Measurements from ENCODE around the gene S1PR5. TPM values are rescaled to one million over a fixed set of nuclear protein-coding genes. Genes with fewer than 3 reads are reported as not detected.

Gene S1PR5
- total RNA-seq, 2 donors from 2014 or later: 1.2 to 5.1 TPM

DNA sequence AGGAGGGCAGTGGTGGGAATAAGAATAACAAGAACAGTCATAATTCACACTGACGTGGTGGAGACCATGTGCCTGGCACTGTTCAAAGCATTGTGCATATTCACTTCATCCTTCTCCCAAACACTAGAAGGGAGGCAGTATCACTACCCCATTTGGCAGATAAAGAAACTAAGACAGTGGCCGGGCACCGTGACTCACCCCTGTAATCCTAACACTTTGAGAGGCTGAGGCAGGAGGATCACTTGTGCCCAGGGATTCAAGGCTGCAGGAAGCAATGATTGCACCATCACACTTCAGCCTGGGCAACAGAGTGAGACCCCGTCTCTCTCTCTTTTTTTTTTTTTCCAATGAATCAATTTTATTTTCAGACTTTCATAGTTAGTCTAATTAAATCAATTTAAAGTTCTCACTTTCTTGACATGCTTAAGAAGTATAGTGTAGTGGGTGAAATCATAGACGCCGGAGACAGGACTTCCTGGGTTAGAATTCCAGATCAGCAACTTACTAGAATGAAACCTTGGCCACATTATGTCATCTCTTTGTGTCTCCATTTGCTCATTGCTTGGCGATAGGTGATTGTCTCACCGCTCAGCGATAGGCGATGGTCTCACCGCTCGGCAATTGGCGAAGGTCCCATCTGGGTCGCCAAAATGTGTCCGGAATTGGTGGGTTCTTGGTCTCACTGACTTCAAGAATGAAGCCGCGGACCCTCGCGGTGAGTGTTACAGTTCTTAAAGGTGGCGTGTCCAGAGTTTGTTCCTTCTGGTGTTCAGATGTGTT is 21.1 kb upstream of the S1PR5 start:
- Mint-ChIP-seq H3K9me3 (no peaks in the 10 kb centered on the region), H3K4me3 (no peak overlapping the region), H3K27ac (no peak overlapping the region), H3K27me3 (ENCODE audit: insufficient read depth) (peaks cover 13% of the 10 kb centered on the region), H3K36me3 (ENCODE audit: low read depth) (no peaks in the 10 kb centered on the region), H3K4me1 (no peaks in the 10 kb centered on the region)
- Histone ChIP-seq H3K9me3 (ENCODE audit: control insufficient read depth, low read length) (no peaks in the 10 kb centered on the region), H3K27me3 (ENCODE audit: control insufficient read depth, insufficient read depth, low read length, poor library complexity, severe bottlenecking) (no peaks in the 10 kb centered on the region), H3K27ac (ENCODE audit: low read depth, low read length) (no peak overlapping the region), H3K9ac (ENCODE audit: extremely low read depth, low read length, poor library complexity, severe bottlenecking) (no peak overlapping the region), H3K4me1 (ENCODE audit: control insufficient read depth, insufficient read depth, low read length) (no peaks in the 10 kb centered on the region), H3K4me3 (ENCODE audit: low read length) (no peak overlapping the region), H3K36me3 (ENCODE audit: control insufficient read depth, insufficient read depth, low read length) (no peaks in the 10 kb centered on the region)
- DNase-seq: no peak
- TF ChIP-seq, protein P1, sequence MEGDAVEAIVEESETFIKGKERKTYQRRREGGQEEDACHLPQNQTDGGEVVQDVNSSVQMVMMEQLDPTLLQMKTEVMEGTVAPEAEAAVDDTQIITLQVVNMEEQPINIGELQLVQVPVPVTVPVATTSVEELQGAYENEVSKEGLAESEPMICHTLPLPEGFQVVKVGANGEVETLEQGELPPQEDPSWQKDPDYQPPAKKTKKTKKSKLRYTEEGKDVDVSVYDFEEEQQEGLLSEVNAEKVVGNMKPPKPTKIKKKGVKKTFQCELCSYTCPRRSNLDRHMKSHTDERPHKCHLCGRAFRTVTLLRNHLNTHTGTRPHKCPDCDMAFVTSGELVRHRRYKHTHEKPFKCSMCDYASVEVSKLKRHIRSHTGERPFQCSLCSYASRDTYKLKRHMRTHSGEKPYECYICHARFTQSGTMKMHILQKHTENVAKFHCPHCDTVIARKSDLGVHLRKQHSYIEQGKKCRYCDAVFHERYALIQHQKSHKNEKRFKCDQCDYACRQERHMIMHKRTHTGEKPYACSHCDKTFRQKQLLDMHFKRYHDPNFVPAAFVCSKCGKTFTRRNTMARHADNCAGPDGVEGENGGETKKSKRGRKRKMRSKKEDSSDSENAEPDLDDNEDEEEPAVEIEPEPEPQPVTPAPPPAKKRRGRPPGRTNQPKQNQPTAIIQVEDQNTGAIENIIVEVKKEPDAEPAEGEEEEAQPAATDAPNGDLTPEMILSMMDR (conservative IDR thresholded peaks at IDR 0.05): no peak
- 83 to 90% methylated on average over 12 to 20 of the region's 20 CpGs for WGBS, 2 experiments (ENCODE audit: insufficient coverage in 1 of 2, insufficient read length in 1 of 2)

DNA sequence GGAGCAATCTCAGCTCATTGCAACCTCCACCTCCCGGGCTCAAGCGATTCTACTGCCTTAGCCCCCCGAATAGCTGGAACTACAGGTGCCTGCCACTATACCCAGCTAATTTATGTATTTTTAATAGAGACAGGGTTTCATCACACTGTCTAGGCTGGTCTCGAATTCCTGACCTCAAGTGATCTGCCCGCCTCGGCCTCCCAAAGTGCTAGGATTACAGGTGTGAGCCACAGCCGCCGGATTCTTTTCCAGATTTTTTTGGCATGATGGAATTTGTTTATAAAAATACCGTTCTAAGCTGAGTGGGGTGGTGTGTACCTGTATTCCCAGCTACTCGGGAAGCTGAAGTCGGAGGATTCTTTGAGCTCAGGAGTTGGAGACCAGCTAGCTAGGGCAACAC is 20.4 kb upstream of the S1PR5 start:
- Mint-ChIP-seq H3K36me3 (ENCODE audit: low read depth) (no peaks in the 10 kb centered on the region), H3K4me3 (no peak overlapping the region), H3K4me1 (no peaks in the 10 kb centered on the region), H3K27me3 (ENCODE audit: insufficient read depth) (peaks cover 14% of the 10 kb centered on the region), H3K27ac (no peak overlapping the region), H3K9me3 (no peaks in the 10 kb centered on the region)
- no peaks in the 10 kb centered on the region for H3K36me3 ChIP-seq (ENCODE audit: control insufficient read depth, insufficient read depth, low read length)
- DNase-seq: no peak
- TF ChIP-seq, protein P1 (conservative IDR thresholded peaks at IDR 0.05): no peak
- no peak overlapping the region for H3K27ac ChIP-seq (ENCODE audit: low read depth, low read length)
- H3K27me3 ChIP-seq (ENCODE audit: control insufficient read depth, insufficient read depth, low read length, poor library complexity, severe bottlenecking): no peaks in the 10 kb centered on the region
- H3K4me3 ChIP-seq (ENCODE audit: low read length): no peak overlapping the region
- WGBS, 2 experiments (ENCODE audit: insufficient coverage in 1 of 2, insufficient read length in 1 of 2): 92 to 95% methylated on average over 8 to 11 of the region's 11 CpGs
- no peaks in the 10 kb centered on the region for H3K9me3 ChIP-seq (ENCODE audit: control insufficient read depth, low read length)
- H3K9ac ChIP-seq (ENCODE audit: extremely low read depth, low read length, poor library complexity, severe bottlenecking): no peak overlapping the region
- no peaks in the 10 kb centered on the region for H3K4me1 ChIP-seq (ENCODE audit: control insufficient read depth, insufficient read depth, low read length)

DNA sequence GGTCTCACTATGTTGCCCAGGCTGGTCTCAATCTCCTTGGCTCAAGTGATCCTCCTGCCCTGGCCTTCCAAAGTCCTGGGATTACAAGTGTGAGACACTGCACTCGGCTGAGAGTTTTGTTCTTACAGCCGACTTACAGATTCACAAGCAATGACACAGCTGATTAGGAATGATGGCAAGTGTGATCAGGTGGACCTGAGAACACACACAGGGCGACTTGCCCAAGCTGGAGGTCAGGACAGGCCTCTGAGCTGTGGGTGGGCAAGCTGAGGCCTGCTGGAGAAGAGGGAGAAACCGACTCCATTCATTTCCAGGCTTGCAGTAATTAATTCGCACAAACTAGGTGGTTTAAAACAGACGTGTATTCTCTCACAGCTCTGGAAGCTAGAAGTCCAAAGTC is 18.4 kb upstream of the S1PR5 start:
- DNase-seq: no peak
- TF ChIP-seq, protein P1 (conservative IDR thresholded peaks at IDR 0.05): no peak
- Mint-ChIP-seq H3K4me3 (no peak overlapping the region), H3K27me3 (ENCODE audit: insufficient read depth) (peaks cover 20% of the 10 kb centered on the region), H3K9me3 (no peaks in the 10 kb centered on the region), H3K4me1 (no peaks in the 10 kb centered on the region), H3K36me3 (ENCODE audit: low read depth) (no peaks in the 10 kb centered on the region), H3K27ac (no peak overlapping the region)
- Histone ChIP-seq H3K9ac (ENCODE audit: extremely low read depth, low read length, poor library complexity, severe bottlenecking) (no peak overlapping the region), H3K4me3 (ENCODE audit: low read length) (no peak overlapping the region), H3K9me3 (ENCODE audit: control insufficient read depth, low read length) (peaks cover 5% of the 10 kb centered on the region), H3K27me3 (ENCODE audit: control insufficient read depth, insufficient read depth, low read length, poor library complexity, severe bottlenecking) (no peaks in the 10 kb centered on the region), H3K4me1 (ENCODE audit: control insufficient read depth, insufficient read depth, low read length) (no peaks in the 10 kb centered on the region), H3K27ac (ENCODE audit: low read depth, low read length) (no peak overlapping the region), H3K36me3 (ENCODE audit: control insufficient read depth, insufficient read depth, low read length) (no peaks in the 10 kb centered on the region)
- WGBS, 2 experiments (ENCODE audit: insufficient coverage in 1 of 2, insufficient read length in 1 of 2): 81 to 90% methylated on average over 6 of the region's 6 CpGs
